IMR-90 (cell line): ENCODE measurements around the gene H1-8. TPM values are rescaled to one million over a fixed set of nuclear protein-coding genes. Genes with fewer than 3 reads are reported as not detected.

Experiments used
- ATAC-seq: fragments of 200-7000 bp; cut with Tn5 transposase; 2 replicates; pipeline ENCODE4 v1.9.1; 2020; ENCODE audit warnings: low read depth, mild to moderate bottlenecking, moderate library complexity
- BruUV-seq: library from RNA; stranded (reverse); fragments of 400-500 nt; replicated peaks from 2 replicates; lab custom pipeline; 2021; lab: Mats Ljungman, UMichigan
- CTCF ChIA-PET: fragments of 300-600 bp; formaldehyde crosslinking; extraction: SDS; loops from one replicate; lab custom pipeline; 2021; ENCODE audit warnings: antibody characterized with exemption; lab: Yijun Ruan, JAX
- POLR2A ChIA-PET: fragments of 300-600 bp; sonication (Branson Sonifier 250); formaldehyde crosslinking; loops from one replicate; lab custom pipeline; 2022; ENCODE audit warnings: antibody characterized with exemption; ENCODE audit not compliant: unreplicated experiment; lab: Charles Lee
- DNase-seq: peaks from one replicate; pipeline ENCODE4 v3.0.0; 2013
- H2AFZ ChIP-seq: replicated peaks from 2 replicates; pipeline ENCODE3; 2013; ENCODE audit warnings: low read length, mild to moderate bottlenecking; ENCODE audit not compliant: poor library complexity
- H2AK5ac ChIP-seq: 2 replicates; pipeline ENCODE4 v1.6.1; 2013; ENCODE audit warnings: low read depth, low read length, inconsistent platforms
- H2AK9ac ChIP-seq: replicated peaks from 2 replicates; pipeline ENCODE3; 2013; ENCODE audit warnings: mild to moderate bottlenecking, low read depth, low read length, moderate library complexity; ENCODE audit not compliant: poor library complexity
- H2BK120ac ChIP-seq: 2 replicates; pipeline ENCODE4 v1.6.1; 2013; ENCODE audit warnings: low read depth, low read length, inconsistent platforms
- H2BK15ac ChIP-seq: 3 replicates; pipeline ENCODE4 v1.6.1; 2013; ENCODE audit warnings: low read depth, low read length, inconsistent platforms
- H2BK20ac ChIP-seq: 2 replicates; pipeline ENCODE4 v1.6.1; 2013; ENCODE audit warnings: low read depth, mild to moderate bottlenecking, inconsistent platforms, low read length, moderate library complexity
- H2BK5ac ChIP-seq: 2 replicates; pipeline ENCODE4 v1.6.1; 2013; ENCODE audit warnings: mild to moderate bottlenecking, low read depth, low read length, inconsistent platforms; ENCODE audit not compliant: poor library complexity, severe bottlenecking
- H3K14ac ChIP-seq: replicated peaks from 2 replicates; pipeline ENCODE4 v1.6.1; 2013; ENCODE audit warnings: low read depth, low read length, inconsistent platforms
- H3K18ac ChIP-seq: 2 replicates; pipeline ENCODE4 v1.6.1; 2013; ENCODE audit warnings: low read depth, low read length, control low read depth
- H3K23ac ChIP-seq: 2 replicates; pipeline ENCODE4 v1.6.1; 2013; ENCODE audit warnings: low read depth, low read length, inconsistent platforms
- H3K27ac ChIP-seq: 2 replicates; pipeline ENCODE4 v1.5.1; 2013; ENCODE audit warnings: mild to moderate bottlenecking, control low read depth, low read length; ENCODE audit not compliant: insufficient read depth
- H3K27me3 ChIP-seq: 2 replicates; pipeline ENCODE4 v1.6.1; 2013; ENCODE audit warnings: low read length; ENCODE audit not compliant: control insufficient read depth, insufficient read depth
- H3K36me3 ChIP-seq: 2 replicates; pipeline ENCODE4 v1.6.1; 2013; ENCODE audit warnings: low read length, mixed read lengths; ENCODE audit not compliant: control insufficient read depth, insufficient read depth
- H3K4ac ChIP-seq: 2 replicates; pipeline ENCODE4 v1.6.1; 2013; ENCODE audit warnings: low read depth, low read length, inconsistent platforms
- H3K4me1 ChIP-seq: 2 replicates; pipeline ENCODE4 v1.6.1; 2013; ENCODE audit warnings: low read length, mixed read lengths; ENCODE audit not compliant: control insufficient read depth, insufficient read depth
- H3K4me2 ChIP-seq: 2 replicates; pipeline ENCODE4 v1.6.1; 2013; ENCODE audit warnings: low read depth, mild to moderate bottlenecking, control low read depth, low read length, moderate library complexity
- H3K4me3 ChIP-seq: 2 replicates; pipeline ENCODE4 v1.5.1; 2013; ENCODE audit warnings: low read depth, mild to moderate bottlenecking, control low read depth, low read length, moderate library complexity; ENCODE audit not compliant: insufficient read depth
- H3K56ac ChIP-seq: 2 replicates; pipeline ENCODE4 v1.6.1; 2013; ENCODE audit warnings: low read length, inconsistent platforms; ENCODE audit not compliant: insufficient read depth; ENCODE audit errors: extremely low read depth
- H3K79me1 ChIP-seq, 2 experiments: 2 replicates each; pipeline ENCODE4 v1.6.1; 2013; ENCODE audit warnings: low read length in 2 of 2, inconsistent platforms in 1 of 2, low read depth in 1 of 2
- H3K9ac ChIP-seq: 2 replicates; pipeline ENCODE4 v1.6.1; 2013; ENCODE audit warnings: low read depth, low read length, control low read depth
- H3K9me1 ChIP-seq: 2 replicates; pipeline ENCODE4 v1.6.1; 2013; ENCODE audit warnings: low read length, inconsistent platforms; ENCODE audit not compliant: insufficient read depth
- H3K9me3 ChIP-seq: 2 replicates; pipeline ENCODE4 v1.6.1; 2013; ENCODE audit warnings: low read length; ENCODE audit not compliant: control insufficient read depth, insufficient read depth
- H4K20me1 ChIP-seq: 2 replicates; pipeline ENCODE4 v1.6.1; 2013; ENCODE audit warnings: low read length, inconsistent platforms; ENCODE audit not compliant: insufficient read depth
- H4K5ac ChIP-seq: 2 replicates; pipeline ENCODE4 v1.6.1; 2013; ENCODE audit warnings: mild to moderate bottlenecking, low read depth, low read length, control low read depth
- H4K8ac ChIP-seq, 2 experiments: 2 replicates each; pipeline ENCODE4 v1.6.1; 2013; ENCODE audit warnings: low read depth in 2 of 2, low read length in 2 of 2, control low read depth in 1 of 2, inconsistent platforms in 1 of 2
- H4K91ac ChIP-seq: 2 replicates; pipeline ENCODE4 v1.6.1; 2013; ENCODE audit warnings: low read depth, low read length, inconsistent platforms; ENCODE audit not compliant: insufficient read depth
- BHLHE40 ChIP-seq: fragments of 150-350 bp; IDR thresholded peaks from 2 replicates; pipeline ENCODE4 v1.6.1; 2016; ENCODE audit warnings: mild to moderate bottlenecking, low read depth, low read length
- FOS ChIP-seq: fragments of 150-350 bp; IDR thresholded peaks from 2 replicates; pipeline ENCODE4 v1.6.1; 2016; ENCODE audit warnings: low read depth, low read length
- MAFK ChIP-seq: IDR thresholded peaks from 2 replicates; pipeline ENCODE4 v1.6.1; 2012; ENCODE audit warnings: low read depth, low read length, improper control_type of control experiment
- MAZ ChIP-seq: IDR thresholded peaks from 2 replicates; pipeline ENCODE4 v1.6.1; 2012; ENCODE audit warnings: low read depth, mild to moderate bottlenecking, low read length, improper control_type of control experiment, moderate library complexity, borderline replicate concordance
- NFE2L2 ChIP-seq: fragments of 150-350 bp; IDR thresholded peaks from 2 replicates; pipeline ENCODE4 v1.6.1; 2016; ENCODE audit warnings: low read depth, mild to moderate bottlenecking, low read length
- POLR2A ChIP-seq: IDR thresholded peaks from 2 replicates; pipeline ENCODE4 v1.6.1; 2012; ENCODE audit warnings: mild to moderate bottlenecking, low read depth, low read length
- RAD21 ChIP-seq: IDR thresholded peaks from 2 replicates; pipeline ENCODE4 v1.6.1; 2012; ENCODE audit warnings: low read length, improper control_type of control experiment
- RFX5 ChIP-seq: IDR thresholded peaks from 2 replicates; pipeline ENCODE4 v1.8.0; 2012; ENCODE audit warnings: low read depth, mild to moderate bottlenecking, low read length, moderate library complexity
- SMC3 ChIP-seq: fragments of 150-350 bp; IDR thresholded peaks from 2 replicates; pipeline ENCODE4 v1.6.1; 2016; ENCODE audit warnings: low read depth, mild to moderate bottlenecking, antibody characterized with exemption, low read length, moderate library complexity
- WGBS, 2 experiments: methylation state at CpG; one replicate each; pipeline versions ENCODE4 v1.1.5 to v1.1.7; 2013; ENCODE audit warnings: missing lambda C conversion rate in 2 of 2; ENCODE audit not compliant: insufficient read length in 1 of 2; ENCODE audit errors: extremely low coverage in 2 of 2; 5-methylcytosine and 5-hydroxymethylcytosine counted together
- dilution Hi-C: fragments of 300-500 bp; cut with HindIII; formaldehyde crosslinking; loops from one replicate; pipeline ENCODE4 v1.14.3; 2018; ENCODE audit warnings: low sequenced_read_pairs; ENCODE audit not compliant: unreplicated experiment
- in situ Hi-C: fragments of 300-500 bp; cut with MboI; formaldehyde crosslinking; loops from 3 replicates; pipeline ENCODE4 v1.14.3; 2019; ENCODE audit warnings: low sequenced_read_pairs, inconsistent platforms, mixed read lengths
- intact Hi-C: fragments of 100-400 bp; cut with micrococcal nuclease; formaldehyde crosslinking; loops from 2 replicates; pipeline ENCODE4 v1.10.0; 2022
- polyA plus RNA-seq, 3 experiments: library from polyadenylated mRNA; depleted of rRNA; stranded (reverse); fragments of >200 nt; gene quantifications; 2 replicates each; pipeline ENCODE4 v1.2.3, GENCODE V29; 2012; ENCODE audit warnings: low replicate concordance in 1 of 3
- total RNA-seq: library from RNA; depleted of rRNA; stranded (reverse); fragments of >200 nt; gene quantifications from 2 replicates; pipeline ENCODE4 v1.2.3, GENCODE V29; 2012

The H1-8 gene
- total and polyA plus RNA-seq, 2 of the 4 experiments (the other 2 are of a cell fraction), result not detected

- no peaks in the 10 kb centered on the region for H4K20me1 ChIP-seq
- H2AK9ac ChIP-seq, result peak overlapping the region; percentile 96
- intact Hi-C loops, result no loop called here
- dilution Hi-C loops, result no loop called here
- H2AK5ac ChIP-seq, result peak overlapping the region; percentile 99
- H2BK15ac ChIP-seq, result peak overlapping the region; percentile 61; the same call in 2 of the 3 replicates
- peak overlapping the region; percentile 47 for H3K9ac ChIP-seq
- H3K4me3 ChIP-seq, result no peak overlapping the region
- peak overlapping the region; percentile 59 for H2AFZ ChIP-seq
- H3K23ac ChIP-seq, result peak overlapping the region; percentile 93
- H3K4me1 ChIP-seq, result peaks cover 39% of the 10 kb centered on the region
- peak overlapping the region; percentile 43; the same call in 1 of the 2 replicates for H3K56ac ChIP-seq
- H3K9me3 ChIP-seq, result no peaks in the 10 kb centered on the region
- peak overlapping the region; percentile 97 for H4K91ac ChIP-seq
- peak; percentile 74 for DNase-seq
- peak overlapping the region; percentile 98 for H3K27ac ChIP-seq
- H2BK20ac ChIP-seq, result peak overlapping the region; percentile 95
- H2BK5ac ChIP-seq, result peak overlapping the region; percentile 96
- CTCF ChIA-PET, result interaction anchor here (0.7 to 1.3 kb wide), 2 partner anchors 46 to 73 kb away, joined by 3 read pairs; no protein-coding TSS in a partner anchor
- H4K5ac ChIP-seq, result peak overlapping the region; percentile 94
- H3K79me1 ChIP-seq, result peaks cover 13 to 41% of the 10 kb centered on the region in 2 experiments; a peak in 3 of 4 replicates
- peak overlapping the region; percentile 96 for H3K14ac ChIP-seq
- ATAC-seq, result peak; percentile 56
- H3K36me3 ChIP-seq, result peaks cover 42% of the 10 kb centered on the region
- peak overlapping the region; percentile 98 for H3K4ac ChIP-seq
- in situ Hi-C loops, result no loop called here
- H2BK120ac ChIP-seq, result peak overlapping the region; percentile 88
- H3K4me2 ChIP-seq, result peak overlapping the region; percentile 61
- H3K9me1 ChIP-seq, result peaks cover 25% of the 10 kb centered on the region
- WGBS, 2 experiments, result 93% methylated on average over 3 of the region's 11 CpGs; no CpG with 5 or more reads in 1 of the 2 experiments
- POLR2A ChIA-PET, result interaction anchor here (0.6 kb wide), 1 partner anchor 1769 kb away, joined by 16 read pairs; no protein-coding TSS in a partner anchor
- peak overlapping the region; percentile 86 for H3K18ac ChIP-seq
- TF ChIP-seq MAFK (no peak), NFE2L2 (peak; percentile 82), MAZ (peak; percentile 38; the same call in 1 of the 2 replicates), POLR2A (no peak), RAD21 (no peak), SMC3 (peak; percentile 35; the same call in 1 of the 2 replicates), RFX5 (no peak), FOS (peak; percentile 68; the same call in 1 of the 2 replicates), BHLHE40 (no peak)
- H3K27me3 ChIP-seq, result no peaks in the 10 kb centered on the region
- H4K8ac ChIP-seq, result peak overlapping the region; percentile 90 to 99
- BruUV-seq, result no TSS peak
These were observed 16.0 kb downstream of the H1-8 start for GRCh38 chr3:129558772-129559564.
